Neuronal stem cell (in vitro differentiated cells): ENCODE measurements around the gene EML1.
A peak's percentile ranks its signal among the peaks of the same experiment; 100 is the strongest.

Experiments used
- DNase-seq: peaks from one replicate; pipeline ENCODE4 v3.0.0-alpha.2; 2013; ENCODE audit warnings: low spot score
- H2AFZ ChIP-seq: one replicate; pipeline ENCODE4 v1.6.1; 2013; ENCODE audit warnings: mild to moderate bottlenecking, low read length, inconsistent platforms
- H2AK5ac ChIP-seq: 2 replicates; pipeline ENCODE4 v1.6.1; 2013; ENCODE audit warnings: low read depth, mild to moderate bottlenecking, inconsistent platforms, low read length, moderate library complexity, mixed read lengths
- H2BK120ac ChIP-seq: 2 replicates; pipeline ENCODE4 v1.6.1; 2013; ENCODE audit warnings: low read depth, mild to moderate bottlenecking, inconsistent platforms, low read length, moderate library complexity, mixed read lengths
- H2BK12ac ChIP-seq: one replicate; pipeline ENCODE4 v1.6.1; 2013; ENCODE audit warnings: low read length, inconsistent platforms
- H2BK15ac ChIP-seq: 2 replicates; pipeline ENCODE4 v1.6.1; 2013; ENCODE audit warnings: mild to moderate bottlenecking, low read length, inconsistent platforms, mixed read lengths
- H2BK5ac ChIP-seq: one replicate; pipeline ENCODE4 v1.6.1; 2013; ENCODE audit warnings: inconsistent platforms, mild to moderate bottlenecking, low read length, moderate library complexity
- H3K14ac ChIP-seq: one replicate; pipeline ENCODE4 v1.6.1; 2013; ENCODE audit warnings: low read length, inconsistent platforms
- H3K18ac ChIP-seq: 2 replicates; pipeline ENCODE4 v1.6.1; 2013; ENCODE audit warnings: low read length, inconsistent platforms
- H3K23ac ChIP-seq: 2 replicates; pipeline ENCODE4 v1.6.1; 2013; ENCODE audit warnings: low read depth, mild to moderate bottlenecking, mixed read lengths, low read length, inconsistent platforms; ENCODE audit not compliant: poor library complexity
- H3K27ac ChIP-seq: replicated peaks from 3 replicates; pipeline ENCODE4 v1.5.1; 2013; ENCODE audit warnings: low read length, inconsistent platforms
- H3K27me3 ChIP-seq, 3 experiments: 2 replicates each; pipeline ENCODE4 v1.6.1; 2013; ENCODE audit warnings: low read length in 3 of 3, mild to moderate bottlenecking in 2 of 3, inconsistent platforms in 1 of 3, low read depth in 1 of 3, mixed read lengths in 1 of 3, moderate library complexity in 1 of 3; ENCODE audit not compliant: control insufficient read depth in 3 of 3, insufficient read depth in 3 of 3
- H3K36me3 ChIP-seq, 2 donors: replicated peaks in 1 of 2; 2 replicates each; pipeline ENCODE4 v1.6.1; 2013; ENCODE audit warnings: low read length in 2 of 2; ENCODE audit not compliant: control insufficient read depth in 2 of 2, insufficient read depth in 2 of 2
- H3K4ac ChIP-seq: 2 replicates; pipeline ENCODE4 v1.6.1; 2013; ENCODE audit warnings: inconsistent platforms, mild to moderate bottlenecking, low read length, moderate library complexity
- H3K4me1 ChIP-seq, 2 donors: 1 replicate in 1 of 2; 2 replicates in 1 of 2; pipeline ENCODE4 v1.6.1; 2013; ENCODE audit warnings: low read length in 2 of 2, low read depth in 1 of 2; ENCODE audit not compliant: control insufficient read depth in 2 of 2, insufficient read depth in 1 of 2
- H3K4me2 ChIP-seq: one replicate; pipeline ENCODE4 v1.6.1; 2013; ENCODE audit warnings: mild to moderate bottlenecking, low read length, inconsistent platforms; ENCODE audit not compliant: insufficient read depth, poor library complexity, severe bottlenecking
- H3K4me3 ChIP-seq, 2 donors: 2 replicates each; pipeline ENCODE4 v1.5.1; 2013; ENCODE audit warnings: low read length in 2 of 2, mild to moderate bottlenecking in 2 of 2, inconsistent platforms in 1 of 2, moderate library complexity in 1 of 2
- H3K79me1 ChIP-seq: one replicate; pipeline ENCODE4 v1.6.1; 2013; ENCODE audit warnings: low read depth, mild to moderate bottlenecking, inconsistent platforms, low read length, moderate library complexity
- H3K9ac ChIP-seq: one replicate; pipeline ENCODE4 v1.6.1; 2013; ENCODE audit warnings: mild to moderate bottlenecking, low read depth, low read length, inconsistent platforms; ENCODE audit not compliant: poor library complexity
- H3K9me3 ChIP-seq, 2 donors: replicated peaks in 1 of 2; 2 replicates each; pipeline versions ENCODE3 to v1.6.1; 2013; ENCODE audit warnings: low read length in 2 of 2, mild to moderate bottlenecking in 2 of 2, inconsistent platforms in 1 of 2, low read depth in 1 of 2, mixed read lengths in 1 of 2, moderate library complexity in 1 of 2; ENCODE audit not compliant: control insufficient read depth in 2 of 2, insufficient read depth in 1 of 2
- H4K8ac ChIP-seq: one replicate; pipeline ENCODE4 v1.6.1; 2013; ENCODE audit warnings: low read depth, mild to moderate bottlenecking, inconsistent platforms, low read length, moderate library complexity
- H4K91ac ChIP-seq: one replicate; pipeline ENCODE4 v1.6.1; 2013; ENCODE audit warnings: low read length, low read depth, mild to moderate bottlenecking, inconsistent platforms; ENCODE audit not compliant: poor library complexity
- WGBS, 2 donors: extraction: QIAGEN DNeasy Blood & Tissue Kit; methylation state at CpG; one replicate each; pipeline ENCODE4 v1.1.7; 2013; ENCODE audit warnings: missing lambda C conversion rate in 2 of 2, mixed read lengths in 1 of 2; ENCODE audit not compliant: insufficient read length in 2 of 2, insufficient replicate concordance in 1 of 2; ENCODE audit errors: extremely low coverage in 2 of 2; 5-methylcytosine and 5-hydroxymethylcytosine counted together

Gene EML1

DNA sequence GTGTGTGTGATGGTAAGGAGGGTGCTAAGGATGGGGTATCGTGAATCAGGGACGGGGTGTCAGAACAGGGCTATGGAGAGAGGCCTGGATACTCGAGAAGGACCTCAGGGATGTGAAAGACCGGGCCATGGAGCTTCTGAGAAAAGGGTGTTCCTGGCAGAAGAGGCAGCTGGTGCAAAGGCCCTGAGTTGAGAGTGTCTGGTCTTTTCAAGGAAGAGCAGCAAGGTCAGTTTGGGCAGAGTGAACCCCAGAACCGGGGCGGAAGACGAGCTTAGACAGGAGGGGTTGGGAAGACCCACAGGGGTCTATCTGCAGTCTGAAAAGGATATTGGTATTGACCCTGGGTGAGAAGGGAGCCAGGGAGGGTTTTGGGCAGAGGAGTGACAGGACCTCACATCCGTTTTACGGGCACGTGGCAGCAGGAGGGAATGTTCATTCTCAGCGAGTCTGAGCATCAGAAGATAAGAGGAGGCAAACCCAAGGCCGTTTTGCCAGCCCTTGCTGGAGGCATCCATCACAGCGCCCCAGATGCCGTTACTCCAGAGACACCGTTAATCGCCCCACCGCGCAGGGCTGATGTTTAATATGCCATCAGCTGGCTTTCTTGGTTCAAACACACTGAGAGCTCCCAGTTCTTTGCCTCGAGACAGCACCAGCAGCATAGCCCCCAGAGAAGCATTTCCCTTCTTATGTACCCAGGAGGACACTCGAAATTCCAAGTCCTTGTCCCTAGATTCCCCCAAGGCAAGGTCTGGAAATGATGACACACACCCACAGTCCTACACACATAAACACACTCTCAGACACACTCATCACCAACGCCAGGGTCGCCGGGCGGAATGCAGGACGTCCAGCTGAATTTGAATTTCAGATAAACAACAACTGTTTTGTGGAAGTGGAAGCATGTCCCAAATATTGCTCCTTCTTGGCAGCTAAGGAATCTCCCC lies 41.4 kb upstream of the EML1 start:
- no CpG with 5 or more reads among the region's 25 CpGs for WGBS, 2 donors

GRCh38 chr14:99752486-99753121 lies 40.6 kb upstream of the EML1 start:
- Histone ChIP-seq H3K9me3 (no peaks in the 10 kb centered on the region), H3K14ac (no peak overlapping the region), H2BK12ac (peak overlapping the region; percentile 82), H3K4ac (no peak overlapping the region), H3K27me3 (peaks cover 0 to 18% (median 0%) of the 10 kb centered on the region in 3 experiments), H3K4me2 (no peak overlapping the region), H4K91ac (no peak overlapping the region), H4K8ac (no peak overlapping the region), H3K18ac (peak overlapping the region; percentile 86), H2BK5ac (no peak overlapping the region), H3K23ac (no peak overlapping the region), H2BK120ac (no peak overlapping the region), H2BK15ac (no peak overlapping the region), H3K9ac (no peak overlapping the region), H3K79me1 (peaks cover 1% of the 10 kb centered on the region), H3K4me3 (no peak overlapping the region), H2AFZ (peak overlapping the region; percentile 38), H3K27ac (no peak overlapping the region), H3K4me1 (peaks cover 12 to 18% of the 10 kb centered on the region in 2 donors), H2AK5ac (peak overlapping the region; percentile 71), H3K36me3 (no peaks in the 10 kb centered on the region)
- no CpG with 5 or more reads among the region's 9 CpGs for WGBS, 2 donors
- no peak for DNase-seq

More for the DNA sequence above, 41.4 kb upstream of the EML1 start:
- Histone ChIP-seq H3K18ac (no peak overlapping the region), H3K4me3 (no peak overlapping the region), H3K4ac (no peak overlapping the region), H3K79me1 (peaks cover 1% of the 10 kb centered on the region), H2BK15ac (no peak overlapping the region), H2BK12ac (no peak overlapping the region), H3K9me3 (no peaks in the 10 kb centered on the region), H3K4me1 (peaks cover 12 to 18% of the 10 kb centered on the region in 2 donors), H2AK5ac (peak overlapping the region; percentile 71), H3K14ac (peak overlapping the region; percentile 95), H3K9ac (no peak overlapping the region), H3K27ac (no peak overlapping the region), H3K36me3 (no peaks in the 10 kb centered on the region), H4K91ac (no peak overlapping the region), H4K8ac (no peak overlapping the region), H2BK5ac (no peak overlapping the region), H2BK120ac (no peak overlapping the region), H3K23ac (no peak overlapping the region), H3K4me2 (no peak overlapping the region), H2AFZ (no peak overlapping the region), H3K27me3 (peaks cover 0 to 18% (median 0%) of the 10 kb centered on the region in 3 experiments)
- DNase-seq, result no peak

DNA sequence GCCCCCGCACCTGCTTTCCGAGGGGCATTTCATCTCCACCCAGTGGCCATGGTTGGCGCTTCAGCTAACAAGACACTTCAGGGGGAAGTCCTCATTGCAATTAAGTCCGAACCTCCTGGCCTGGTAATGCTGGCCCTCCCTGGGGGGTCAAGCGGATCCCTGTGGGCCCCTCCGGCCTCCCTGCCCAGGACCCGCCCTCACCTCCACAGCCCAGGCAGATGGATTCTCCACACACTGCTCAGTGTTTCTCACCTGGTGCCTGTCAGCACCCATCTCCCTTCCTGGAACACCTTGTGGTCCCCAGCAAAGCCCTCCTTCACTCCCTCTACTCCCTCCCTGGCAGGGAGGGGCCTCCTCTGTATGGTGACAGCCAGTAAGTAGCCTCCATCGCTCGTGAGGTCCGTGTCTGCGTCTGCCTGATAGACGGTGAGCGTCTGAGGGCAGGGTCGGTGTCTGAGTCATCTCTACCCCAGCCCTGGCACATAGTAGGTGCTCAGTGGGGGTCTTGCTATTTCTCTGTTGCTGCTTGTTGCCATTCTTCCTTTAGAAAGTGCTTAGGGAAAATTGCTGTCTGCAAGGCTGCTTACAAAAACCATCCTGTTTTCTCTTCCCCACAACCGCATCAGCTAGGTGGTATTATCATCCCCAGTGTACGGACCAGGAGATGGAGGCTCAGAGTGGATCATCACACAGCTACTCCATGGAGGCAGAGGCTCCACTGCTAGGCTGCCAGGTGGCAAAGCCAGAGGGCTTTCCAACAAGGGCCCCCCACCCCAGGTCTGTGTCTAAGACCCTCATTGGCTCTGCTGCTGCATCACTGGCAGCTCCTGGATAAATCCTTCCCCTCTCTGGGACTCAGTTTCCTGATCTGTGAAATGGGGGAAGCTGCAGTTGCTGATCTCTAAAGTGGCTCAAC lies 39.7 kb upstream of the EML1 start:
- Histone ChIP-seq H3K4ac (no peak overlapping the region), H2AK5ac (peak overlapping the region; percentile 78), H2AFZ (no peak overlapping the region), H3K4me2 (no peak overlapping the region), H3K4me1 (peaks cover 12 to 22% of the 10 kb centered on the region in 2 donors), H3K14ac (no peak overlapping the region), H3K23ac (no peak overlapping the region), H3K27me3 (peaks cover 0 to 18% (median 0%) of the 10 kb centered on the region in 3 experiments), H2BK15ac (peak overlapping the region; percentile 76), H3K9me3 (no peaks in the 10 kb centered on the region), H4K8ac (no peak overlapping the region), H2BK12ac (no peak overlapping the region), H2BK120ac (no peak overlapping the region), H4K91ac (no peak overlapping the region), H2BK5ac (peak overlapping the region; percentile 47), H3K4me3 (no peak overlapping the region), H3K79me1 (peaks cover 1% of the 10 kb centered on the region), H3K27ac (no peak overlapping the region), H3K9ac (peak overlapping the region; percentile 22), H3K36me3 (no peaks in the 10 kb centered on the region), H3K18ac (peak overlapping the region; percentile 68)
- no peak for DNase-seq
- WGBS, 2 donors, result no CpG with 5 or more reads among the region's 16 CpGs
